Mesenchymal stem cell (in vitro differentiated cells and primary cell): Measurements from ENCODE around the gene USP28.

Experiments
- DNase-seq: peaks from one replicate; pipeline ENCODE4 v3.0.0-alpha.2; 2013
- H2AFZ ChIP-seq: one replicate; pipeline ENCODE4 v1.6.1; 2013; ENCODE audit warnings: low read depth, mild to moderate bottlenecking, control low read depth, inconsistent platforms, low read length, moderate library complexity
- H2AK5ac ChIP-seq: 2 replicates; pipeline ENCODE4 v1.6.1; 2013; ENCODE audit warnings: low read length, moderate library complexity, mild to moderate bottlenecking, inconsistent platforms; ENCODE audit not compliant: severe bottlenecking
- H2BK120ac ChIP-seq: one replicate; pipeline ENCODE4 v1.6.1; 2013; ENCODE audit warnings: low read depth, mild to moderate bottlenecking, inconsistent platforms, low read length, moderate library complexity
- H2BK12ac ChIP-seq, 2 experiments: one replicate each; pipeline ENCODE4 v1.6.1; 2013; ENCODE audit warnings: inconsistent platforms in 2 of 2, low read length in 2 of 2, mild to moderate bottlenecking in 2 of 2, moderate library complexity in 2 of 2, control low read depth in 1 of 2
- H2BK15ac ChIP-seq: one replicate; pipeline ENCODE4 v1.6.1; 2013; ENCODE audit warnings: mild to moderate bottlenecking, low read depth, inconsistent platforms; ENCODE audit not compliant: poor library complexity, severe bottlenecking
- H2BK5ac ChIP-seq: 2 replicates; pipeline ENCODE4 v1.6.1; 2013; ENCODE audit warnings: low read depth, mild to moderate bottlenecking, low read length, control low read depth, inconsistent platforms; ENCODE audit not compliant: poor library complexity, severe bottlenecking
- H3K14ac ChIP-seq, 2 experiments: one replicate each; pipeline ENCODE4 v1.6.1; 2013; ENCODE audit warnings: inconsistent platforms in 2 of 2, low read length in 2 of 2, control low read depth in 1 of 2, mild to moderate bottlenecking in 1 of 2, moderate library complexity in 1 of 2
- H3K18ac ChIP-seq, 2 experiments: one replicate each; pipeline ENCODE4 v1.6.1; 2013; ENCODE audit warnings: inconsistent platforms in 2 of 2, low read length in 2 of 2, control low read depth in 1 of 2, low read depth in 1 of 2, mild to moderate bottlenecking in 1 of 2
- H3K23ac ChIP-seq, 2 experiments: one replicate each; pipeline ENCODE4 v1.6.1; 2013; ENCODE audit warnings: inconsistent platforms in 2 of 2, low read length in 2 of 2, mild to moderate bottlenecking in 2 of 2, moderate library complexity in 2 of 2, control low read depth in 1 of 2
- H3K27ac ChIP-seq: 2 replicates; pipeline ENCODE4 v1.5.1; 2013; ENCODE audit warnings: mild to moderate bottlenecking, moderate library complexity, low read length, control low read depth, inconsistent platforms; ENCODE audit not compliant: poor library complexity, severe bottlenecking
- H3K27me3 ChIP-seq, 2 experiments: 2 replicates each; pipeline versions ENCODE4 v1.6.1 to v1.7.0; 2013; ENCODE audit warnings: low read length in 2 of 2, mild to moderate bottlenecking in 2 of 2, moderate library complexity in 2 of 2, control low read depth in 1 of 2, inconsistent platforms in 1 of 2; ENCODE audit not compliant: control insufficient read depth in 1 of 2, insufficient read depth in 1 of 2
- H3K36me3 ChIP-seq, 2 experiments: 2 replicates each; pipeline versions ENCODE4 v1.6.1 to v1.7.0; 2013; ENCODE audit warnings: low read length in 2 of 2, control low read depth in 1 of 2, inconsistent platforms in 1 of 2, low read depth in 1 of 2, mild to moderate bottlenecking in 1 of 2; ENCODE audit not compliant: insufficient read depth in 2 of 2, control insufficient read depth in 1 of 2
- H3K4ac ChIP-seq, 2 experiments: one replicate each; pipeline ENCODE4 v1.6.1; 2013; ENCODE audit warnings: inconsistent platforms in 2 of 2, low read length in 2 of 2, mild to moderate bottlenecking in 2 of 2, moderate library complexity in 2 of 2, control low read depth in 1 of 2, low read depth in 1 of 2
- H3K4me1 ChIP-seq: 2 replicates; pipeline ENCODE4 v1.6.1; 2013; ENCODE audit warnings: low read depth, low read length, control low read depth; ENCODE audit not compliant: control insufficient read depth, insufficient read depth
- H3K4me2 ChIP-seq: 2 replicates; pipeline ENCODE4 v1.6.1; 2013; ENCODE audit warnings: low read length, mild to moderate bottlenecking, inconsistent platforms; ENCODE audit not compliant: poor library complexity, severe bottlenecking
- H3K4me3 ChIP-seq, 2 experiments: 2 replicates each; pipeline versions ENCODE4 v1.5.1 to v1.7.0; 2013; ENCODE audit warnings: low read length in 2 of 2, mild to moderate bottlenecking in 2 of 2, control low read depth in 1 of 2, low read depth in 1 of 2; ENCODE audit not compliant: insufficient read depth in 1 of 2
- H3K79me1 ChIP-seq: replicated peaks from 2 replicates; pipeline ENCODE4 v1.6.1; 2013; ENCODE audit warnings: mild to moderate bottlenecking, control low read depth, low read length, inconsistent platforms; ENCODE audit not compliant: poor library complexity, severe bottlenecking
- H3K9ac ChIP-seq: 2 replicates; pipeline ENCODE4 v1.7.0; 2013; ENCODE audit warnings: mild to moderate bottlenecking, low read length, moderate library complexity
- H3K9me3 ChIP-seq: 2 replicates; pipeline ENCODE4 v1.7.0; 2013; ENCODE audit warnings: mild to moderate bottlenecking, low read length; ENCODE audit not compliant: control insufficient read depth
- H4K8ac ChIP-seq: one replicate; pipeline ENCODE4 v1.6.1; 2013; ENCODE audit warnings: inconsistent platforms, mild to moderate bottlenecking, low read length, moderate library complexity
- H4K91ac ChIP-seq: one replicate; pipeline ENCODE4 v1.6.1; 2013; ENCODE audit warnings: mild to moderate bottlenecking, low read length, inconsistent platforms
- WGBS: methylation state at CpG from one replicate; pipeline ENCODE4 v1.1.7; 2013; ENCODE audit warnings: mixed read lengths; 5-methylcytosine and 5-hydroxymethylcytosine counted together

Gene USP28

GRCh38 chr11:113806406-113806805, 69.0 kb downstream of the USP28 start:
- H2BK12ac ChIP-seq = no peak overlapping the region
- no peak overlapping the region for H4K91ac ChIP-seq
- no peak overlapping the region for H2AK5ac ChIP-seq
- no peak overlapping the region for H2BK5ac ChIP-seq
- H2BK15ac ChIP-seq = no peak overlapping the region
- no peaks in the 10 kb centered on the region for H3K9me3 ChIP-seq
- no peak overlapping the region for H3K4ac ChIP-seq
- 90% methylated on average over 2 of the region's 2 CpGs for WGBS
- H2BK120ac ChIP-seq = no peak overlapping the region
- H4K8ac ChIP-seq = no peak overlapping the region
- no peak overlapping the region for H3K4me3 ChIP-seq
- H3K79me1 ChIP-seq = no peaks in the 10 kb centered on the region
- H3K18ac ChIP-seq = no peak overlapping the region
- H3K9ac ChIP-seq = no peak overlapping the region
- H3K27ac ChIP-seq = no peak overlapping the region
- no peaks in the 10 kb centered on the region for H3K4me1 ChIP-seq
- DNase-seq = peak; percentile 30
- no peaks in the 10 kb centered on the region for H3K27me3 ChIP-seq
- no peak overlapping the region for H3K14ac ChIP-seq
- no peak overlapping the region for H3K23ac ChIP-seq
- H3K4me2 ChIP-seq = no peak overlapping the region
- peaks cover 9 to 70% of the 10 kb centered on the region in 2 experiments for H3K36me3 ChIP-seq
- H2AFZ ChIP-seq = no peak overlapping the region

- Histone ChIP-seq H3K18ac (no peak overlapping the region), H3K4me1 (no peaks in the 10 kb centered on the region), H3K9me3 (no peaks in the 10 kb centered on the region), H2AK5ac (no peak overlapping the region), H3K4ac (no peak overlapping the region), H3K4me2 (no peak overlapping the region), H2BK15ac (no peak overlapping the region), H3K27me3 (no peaks in the 10 kb centered on the region), H2BK12ac (no peak overlapping the region), H3K36me3 (peaks cover 7 to 69% of the 10 kb centered on the region in 2 experiments), H4K8ac (no peak overlapping the region), H2AFZ (no peak overlapping the region), H3K27ac (no peak overlapping the region), H4K91ac (no peak overlapping the region), H3K9ac (no peak overlapping the region), H2BK120ac (no peak overlapping the region), H3K14ac (no peak overlapping the region), H3K79me1 (no peaks in the 10 kb centered on the region), H3K4me3 (no peak overlapping the region), H2BK5ac (no peak overlapping the region), H3K23ac (no peak overlapping the region)
- DNase-seq = no peak
Observed at GRCh38 chr11:113805640-113806039, 69.7 kb downstream of the USP28 start.

GRCh38 chr11:113802621-113803020, 72.8 kb downstream of the USP28 start:
- no peak for DNase-seq
- peaks cover 4 to 64% of the 10 kb centered on the region in 2 experiments for H3K36me3 ChIP-seq

GRCh38 chr11:113796663-113797259, 78.6 kb downstream of the USP28 start:
- no peak overlapping the region for H2AFZ ChIP-seq
- H3K79me1 ChIP-seq = no peaks in the 10 kb centered on the region
- no peak overlapping the region for H3K27ac ChIP-seq
- H2BK120ac ChIP-seq = no peak overlapping the region
- no peak overlapping the region for H4K91ac ChIP-seq
- no peaks in the 10 kb centered on the region for H3K4me1 ChIP-seq
- no peak overlapping the region for H3K18ac ChIP-seq
- H3K14ac ChIP-seq = no peak overlapping the region
- H2BK5ac ChIP-seq = no peak overlapping the region
- H3K36me3 ChIP-seq = peaks cover 4 to 23% of the 10 kb centered on the region in 2 experiments
- H3K23ac ChIP-seq = no peak overlapping the region
- WGBS = 62% methylated on average over 3 of the region's 3 CpGs
- no peaks in the 10 kb centered on the region for H3K27me3 ChIP-seq
- DNase-seq = peak; percentile 58
- no peak overlapping the region for H3K4me3 ChIP-seq
- no peak overlapping the region for H2BK15ac ChIP-seq
- no peak overlapping the region for H2BK12ac ChIP-seq
- H3K9me3 ChIP-seq = no peaks in the 10 kb centered on the region
- H3K4me2 ChIP-seq = no peak overlapping the region
- no peak overlapping the region for H2AK5ac ChIP-seq
- no peak overlapping the region for H4K8ac ChIP-seq
- no peak overlapping the region for H3K9ac ChIP-seq
- no peak overlapping the region for H3K4ac ChIP-seq

More at GRCh38 chr11:113802621-113803020, 72.8 kb downstream of the USP28 start:
- Histone ChIP-seq H3K9me3 (no peaks in the 10 kb centered on the region), H4K8ac (no peak overlapping the region), H3K4me3 (no peak overlapping the region), H2BK5ac (no peak overlapping the region), H3K9ac (no peak overlapping the region), H2BK15ac (no peak overlapping the region), H3K27me3 (no peaks in the 10 kb centered on the region), H3K14ac (no peak overlapping the region), H3K4me2 (no peak overlapping the region), H3K79me1 (no peaks in the 10 kb centered on the region), H2BK12ac (no peak overlapping the region), H3K23ac (no peak overlapping the region), H4K91ac (no peak overlapping the region), H3K27ac (no peak overlapping the region), H2BK120ac (no peak overlapping the region), H3K18ac (no peak overlapping the region), H2AFZ (no peak overlapping the region), H2AK5ac (no peak overlapping the region), H3K4me1 (no peaks in the 10 kb centered on the region), H3K4ac (no peak overlapping the region)
